ENCODE measurements around the gene ATXN1. TPM values are rescaled to one million over a fixed set of nuclear protein-coding genes. Genes with fewer than 3 reads are reported as not detected.

ATXN1 gene
- total RNA-seq, 1 experiment from 2014 or later: 5.6 TPM

DNA sequence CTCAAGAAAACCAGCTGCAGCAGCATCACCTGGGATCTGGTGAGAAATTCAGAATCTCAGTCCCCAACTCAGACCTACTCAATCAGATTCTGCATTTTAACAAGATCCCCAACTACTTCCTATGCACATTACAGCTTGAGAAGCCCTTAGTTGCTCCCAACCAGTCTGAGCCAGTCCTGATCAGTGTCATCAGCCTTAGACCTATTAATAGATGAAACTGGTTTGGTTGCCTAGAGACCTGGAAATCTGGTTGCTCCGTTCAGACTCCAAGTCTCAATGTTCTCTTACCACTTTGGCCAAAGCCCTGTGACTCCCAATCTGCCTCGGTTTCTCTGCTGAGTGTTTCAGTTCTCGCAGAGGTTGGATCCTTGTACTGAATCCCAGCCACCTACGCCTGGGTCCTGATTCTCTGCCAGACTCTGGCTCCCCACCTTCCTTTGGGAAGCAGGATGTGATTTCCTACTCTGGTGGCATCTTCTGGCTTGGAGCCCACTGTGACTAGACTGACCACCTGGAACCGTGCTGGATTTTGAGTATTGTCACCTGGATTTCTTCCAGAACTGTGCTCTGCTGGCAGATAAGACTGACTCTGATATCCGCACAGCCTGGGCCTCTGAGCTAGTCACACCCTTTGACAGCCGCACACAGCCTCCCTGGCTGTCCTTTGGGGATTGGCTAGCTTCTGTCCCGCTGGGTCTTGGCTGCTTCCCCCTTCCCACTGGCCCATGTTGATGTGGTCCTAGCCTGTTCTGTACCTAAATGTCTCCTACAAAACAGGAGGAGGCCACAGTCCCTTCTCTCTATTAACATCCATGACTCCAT is 20.3 kb upstream of the ATXN1 start:
- H2AK5ac ChIP-seq (ENCODE audit: insufficient read length, low read length): no peak overlapping the region
- Mint-ChIP-seq H3K36me3 (ENCODE audit: insufficient read depth in 1 of 3, low read depth in 3 of 3) (peaks cover 0 to 2% (median 0%) of the 10 kb centered on the region in 3 experiments; a peak in 2 of 7 replicates), H3K9me3 (peaks cover 7 to 10% of the 10 kb centered on the region in 2 experiments; a peak in 4 of 5 replicates), H3K4me1 (peaks cover 5 to 7% of the 10 kb centered on the region in 2 experiments), H3K27me3 (ENCODE audit: low read depth) (peaks cover 1% of the 10 kb centered on the region; the same call in 1 of the 2 replicates), H3K4me3 (no peak overlapping the region), H3K27ac (no peak overlapping the region)
- no CpG with 5 or more reads among the region's 8 CpGs for WGBS (ENCODE audit: extremely low coverage, insufficient read length, low lambda C conversion rate)
- H3K23me2 ChIP-seq (ENCODE audit: insufficient read length, low read depth, low read length, poor library complexity, severe bottlenecking): no peaks in the 10 kb centered on the region
- H2BK120ac ChIP-seq (ENCODE audit: low read depth, low read length, poor library complexity, severe bottlenecking): no peak overlapping the region
- TF ChIP-seq, protein P1, sequence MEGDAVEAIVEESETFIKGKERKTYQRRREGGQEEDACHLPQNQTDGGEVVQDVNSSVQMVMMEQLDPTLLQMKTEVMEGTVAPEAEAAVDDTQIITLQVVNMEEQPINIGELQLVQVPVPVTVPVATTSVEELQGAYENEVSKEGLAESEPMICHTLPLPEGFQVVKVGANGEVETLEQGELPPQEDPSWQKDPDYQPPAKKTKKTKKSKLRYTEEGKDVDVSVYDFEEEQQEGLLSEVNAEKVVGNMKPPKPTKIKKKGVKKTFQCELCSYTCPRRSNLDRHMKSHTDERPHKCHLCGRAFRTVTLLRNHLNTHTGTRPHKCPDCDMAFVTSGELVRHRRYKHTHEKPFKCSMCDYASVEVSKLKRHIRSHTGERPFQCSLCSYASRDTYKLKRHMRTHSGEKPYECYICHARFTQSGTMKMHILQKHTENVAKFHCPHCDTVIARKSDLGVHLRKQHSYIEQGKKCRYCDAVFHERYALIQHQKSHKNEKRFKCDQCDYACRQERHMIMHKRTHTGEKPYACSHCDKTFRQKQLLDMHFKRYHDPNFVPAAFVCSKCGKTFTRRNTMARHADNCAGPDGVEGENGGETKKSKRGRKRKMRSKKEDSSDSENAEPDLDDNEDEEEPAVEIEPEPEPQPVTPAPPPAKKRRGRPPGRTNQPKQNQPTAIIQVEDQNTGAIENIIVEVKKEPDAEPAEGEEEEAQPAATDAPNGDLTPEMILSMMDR (conservative IDR thresholded peaks at IDR 0.05): no peak
- no peak overlapping the region for H3K4me2 ChIP-seq (ENCODE audit: insufficient read depth, insufficient read length, low read length)
- DNase-seq: no peak
- no peak overlapping the region for H2BK15ac ChIP-seq (ENCODE audit: low read depth, low read length)
- H3K4me1 ChIP-seq (ENCODE audit: insufficient read depth, low read length): no peaks in the 10 kb centered on the region; the same call in 1 of the 2 replicates
- H4K91ac ChIP-seq (ENCODE audit: insufficient read length, low read depth, low read length): no peak overlapping the region
- no peaks in the 10 kb centered on the region for H3K79me2 ChIP-seq (ENCODE audit: insufficient read depth, low read length)
- no peak overlapping the region for H4K5ac ChIP-seq (ENCODE audit: insufficient read length, low read depth, low read length)
- H3K27me3 ChIP-seq (ENCODE audit: insufficient read depth, low read length): no peaks in the 10 kb centered on the region
- no peak overlapping the region for H3K23ac ChIP-seq (ENCODE audit: insufficient read length, low read depth, low read length)
- H2AFZ ChIP-seq (ENCODE audit: low read length): no peak overlapping the region
- H2BK12ac ChIP-seq (ENCODE audit: insufficient read length, low read depth, low read length): no peak overlapping the region
- no peak overlapping the region for H2BK20ac ChIP-seq (ENCODE audit: low read depth, low read length, poor library complexity, severe bottlenecking)
- no peak overlapping the region for H3K9ac ChIP-seq (ENCODE audit: extremely low read depth, insufficient read length, low read length)
- no peaks in the 10 kb centered on the region for H3K9me3 ChIP-seq (ENCODE audit: control insufficient read depth, low read depth, low read length)
- no peak overlapping the region for H3T11ph ChIP-seq (ENCODE audit: low read length)
- H3K79me1 ChIP-seq (ENCODE audit: insufficient read depth, low read depth, low read length, poor library complexity, severe bottlenecking): no peaks in the 10 kb centered on the region
- no peak overlapping the region for H3K14ac ChIP-seq (ENCODE audit: insufficient read depth, low read length)
- H3K4ac ChIP-seq (ENCODE audit: low read depth, low read length): no peak overlapping the region
- H3K56ac ChIP-seq (ENCODE audit: insufficient read length, low read depth, low read length): no peak overlapping the region
- no peaks in the 10 kb centered on the region for H4K20me1 ChIP-seq (ENCODE audit: control insufficient read depth, insufficient read depth, insufficient read length)
- H2BK5ac ChIP-seq (ENCODE audit: insufficient read length, low read length): no peak overlapping the region
- H3K18ac ChIP-seq (ENCODE audit: insufficient read length, low read depth, low read length): no peak overlapping the region
- no peak overlapping the region for H3K27ac ChIP-seq (ENCODE audit: insufficient read length, low read depth, low read length)
- H4K8ac ChIP-seq (replicated peaks; ENCODE audit: insufficient read length, low read depth, low read length): no peak overlapping the region
